Esophagus muscularis mucosa (tissue), 4 donors: ENCODE data around the gene SPTY2D1. TPM values are rescaled to one million over a fixed set of nuclear protein-coding genes. Genes with fewer than 3 reads are reported as not detected.
"Not testable (repeated sequence)": the region's sequence is repeated elsewhere in the genome, so short reads cannot be mapped to it uniquely, and the experiment has no call there.

Source experiments
- DNase-seq: peaks from one replicate; pipeline ENCODE4 v3.0.0-alpha.2; 2017; ENCODE audit errors: extremely low spot score
- H3K27ac ChIP-seq, 4 donors: fragments of 200-600 bp; sonication (generic); replicated peaks in 1 of 4; 1 replicate in 3 of 4; 2 replicates in 1 of 4; pipeline ENCODE4 v1.5.1; 2016 to 2019; ENCODE audit warnings: mild to moderate bottlenecking in 1 of 4
- H3K27me3 ChIP-seq, 4 donors: fragments of 200-600 bp; sonication (generic); one replicate each; pipeline versions ENCODE4 v1.5.1 to v1.6.0; 2016 to 2019
- H3K36me3 ChIP-seq, 4 donors: fragments of 200-600 bp; sonication (generic); one replicate each; pipeline ENCODE4 v1.5.1; 2016 to 2019
- H3K4me1 ChIP-seq, 4 donors: fragments of 200-600 bp; sonication (generic); one replicate each; pipeline ENCODE4 v1.5.1; 2016 to 2019
- H3K4me3 ChIP-seq, 4 donors: fragments of 200-600 bp; sonication (generic); 1 replicate in 2 of 4; 2 replicates in 2 of 4; pipeline ENCODE4 v1.5.1; 2016 to 2019; ENCODE audit warnings: mild to moderate bottlenecking in 4 of 4, moderate library complexity in 1 of 4
- H3K9me3 ChIP-seq, 4 donors: fragments of 200-600 bp; sonication (generic); 1 replicate in 3 of 4; 2 replicates in 1 of 4; pipeline ENCODE4 v1.5.1; 2016 to 2019
- EP300 ChIP-seq: sonication (generic); formaldehyde crosslinking; IDR thresholded peaks from one replicate; pipeline ENCODE4 v1.6.1; 2017; ENCODE audit warnings: antibody characterized with exemption
- POLR2A ChIP-seq: fragments of 450-650 bp; IDR thresholded peaks from one replicate; pipeline ENCODE4 v1.6.1; 2017; ENCODE audit warnings: antibody characterized with exemption, moderate library complexity, mild to moderate bottlenecking, low read depth
- POLR2AphosphoS5 ChIP-seq, 2 donors: sonication (generic); formaldehyde crosslinking; IDR thresholded peaks; one replicate each; pipeline ENCODE4 v1.6.1; 2017; ENCODE audit warnings: antibody characterized with exemption in 2 of 2
- WGBS: methylation state at CpG from one replicate; pipeline ENCODE4 v1.1.5; 2018; 5-methylcytosine and 5-hydroxymethylcytosine counted together
- intact Hi-C: fragments of 100-400 bp; cut with DNase I; formaldehyde crosslinking; loops from one replicate; pipeline ENCODE4 v1.15.1; 2023
- total RNA-seq, 4 donors: library from RNA; depleted of rRNA; stranded (reverse); fragments of >200 nt; gene quantifications; one replicate each; pipeline versions ENCODE4 v1.1.0 to v1.2.1, GENCODE V29; 2016
- TF ChIP-seq, protein P1 (sequence below), 3 experiments: fragments of 200-600 bp in 2 of 3; fragments of 450-650 bp in 1 of 3; sonication (generic) in 2 of 3; IDR thresholded peaks; one replicate each; pipeline ENCODE4 v1.5.1; 2017 to 2019; ENCODE audit warnings: antibody characterized with exemption in 3 of 3, mild to moderate bottlenecking in 2 of 3, moderate library complexity in 1 of 3

Gene SPTY2D1
- total RNA-seq, 4 donors from 2014 or later = 9.6 to 32.1 (median 18.1) TPM

DNA sequence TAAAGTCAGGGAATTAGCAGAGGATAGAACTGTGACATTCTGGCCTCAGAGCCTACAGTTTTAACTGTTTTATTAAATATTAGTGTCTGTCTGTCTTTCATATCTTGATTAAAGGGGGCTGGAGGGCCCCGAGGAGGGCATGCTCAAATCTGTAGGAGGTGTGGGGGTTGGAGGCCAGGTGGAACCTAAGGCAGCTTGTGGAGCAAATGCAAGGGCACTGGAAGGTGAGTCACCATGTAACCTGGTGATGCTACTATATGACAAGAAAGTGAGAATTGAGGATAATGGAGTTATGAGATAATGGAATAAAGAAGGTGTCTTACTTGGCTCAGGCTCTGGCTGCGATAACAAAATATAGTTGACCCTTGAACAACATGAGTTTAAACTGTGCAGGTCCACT, 37.1 kb upstream of the SPTY2D1 start:
- Histone ChIP-seq H3K27ac (no peak overlapping the region), H3K4me1 (no peaks in the 10 kb centered on the region), H3K9me3 (no peaks in the 10 kb centered on the region), H3K36me3 (no peaks in the 10 kb centered on the region), H3K4me3 (no peak overlapping the region), H3K27me3 (no peaks in the 10 kb centered on the region)
- DNase-seq = no peak
- WGBS = 88% methylated on average over 2 of the region's 2 CpGs
- TF ChIP-seq, protein P1, sequence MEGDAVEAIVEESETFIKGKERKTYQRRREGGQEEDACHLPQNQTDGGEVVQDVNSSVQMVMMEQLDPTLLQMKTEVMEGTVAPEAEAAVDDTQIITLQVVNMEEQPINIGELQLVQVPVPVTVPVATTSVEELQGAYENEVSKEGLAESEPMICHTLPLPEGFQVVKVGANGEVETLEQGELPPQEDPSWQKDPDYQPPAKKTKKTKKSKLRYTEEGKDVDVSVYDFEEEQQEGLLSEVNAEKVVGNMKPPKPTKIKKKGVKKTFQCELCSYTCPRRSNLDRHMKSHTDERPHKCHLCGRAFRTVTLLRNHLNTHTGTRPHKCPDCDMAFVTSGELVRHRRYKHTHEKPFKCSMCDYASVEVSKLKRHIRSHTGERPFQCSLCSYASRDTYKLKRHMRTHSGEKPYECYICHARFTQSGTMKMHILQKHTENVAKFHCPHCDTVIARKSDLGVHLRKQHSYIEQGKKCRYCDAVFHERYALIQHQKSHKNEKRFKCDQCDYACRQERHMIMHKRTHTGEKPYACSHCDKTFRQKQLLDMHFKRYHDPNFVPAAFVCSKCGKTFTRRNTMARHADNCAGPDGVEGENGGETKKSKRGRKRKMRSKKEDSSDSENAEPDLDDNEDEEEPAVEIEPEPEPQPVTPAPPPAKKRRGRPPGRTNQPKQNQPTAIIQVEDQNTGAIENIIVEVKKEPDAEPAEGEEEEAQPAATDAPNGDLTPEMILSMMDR (IDR thresholded peaks at IDR 0.05) = no peak
- TF ChIP-seq EP300 (no peak), POLR2A (no peak), POLR2AphosphoS5 (IDR thresholded peaks at IDR 0.05) (no peak)
- intact Hi-C loops = no loop called here

DNA sequence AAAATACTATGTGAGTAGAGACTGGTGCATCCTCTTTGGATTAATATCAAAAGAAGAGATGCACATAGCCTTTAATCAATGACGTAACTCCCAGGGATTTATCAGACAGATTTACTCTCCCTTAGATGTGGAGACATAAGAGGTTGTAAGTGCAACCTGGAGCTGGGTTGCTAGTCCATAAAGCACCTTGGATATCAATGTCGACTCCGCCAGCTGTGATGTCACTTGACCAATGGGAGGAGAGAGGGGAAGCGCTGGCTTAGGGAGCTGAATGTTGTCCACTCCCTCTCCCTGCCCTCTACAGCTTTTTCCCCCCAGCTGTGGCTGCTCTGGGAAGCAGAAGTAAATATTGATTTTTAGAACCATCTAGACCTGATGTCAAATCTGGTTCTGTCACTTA, 35.6 kb upstream of the SPTY2D1 start:
- TF ChIP-seq EP300 (no peak), POLR2AphosphoS5 (IDR thresholded peaks at IDR 0.05) (no peak)
- Histone ChIP-seq H3K4me3 (no peak overlapping the region), H3K36me3 (no peaks in the 10 kb centered on the region), H3K9me3 (no peaks in the 10 kb centered on the region), H3K4me1 (no peaks in the 10 kb centered on the region), H3K27ac (no peak overlapping the region), H3K27me3 (no peaks in the 10 kb centered on the region)
- 76% methylated on average over 4 of the region's 4 CpGs for WGBS
- DNase-seq = no peak
- intact Hi-C loops = no loop called here

DNA sequence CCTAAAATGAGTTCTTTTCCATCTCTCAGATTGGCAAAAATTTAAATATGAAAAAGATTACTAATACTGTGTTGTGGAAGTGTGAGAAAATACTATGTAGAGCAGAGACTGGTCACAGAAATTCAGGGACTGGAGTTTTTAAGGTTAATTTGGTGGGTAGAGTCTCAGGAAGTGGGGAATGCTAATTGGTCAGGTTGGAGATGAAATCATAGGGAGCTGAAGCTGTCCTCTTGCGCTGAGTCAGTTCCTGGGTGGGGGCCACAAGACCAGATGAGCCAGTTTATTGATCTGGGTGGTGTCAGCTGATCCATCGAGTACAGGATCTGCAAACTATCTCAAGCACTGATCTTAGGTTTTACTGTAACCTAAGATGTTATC, 35.1 kb upstream of the SPTY2D1 start:
- Histone ChIP-seq H3K27ac (no peak overlapping the region), H3K4me1 (no peaks in the 10 kb centered on the region), H3K4me3 (no peak overlapping the region), H3K9me3 (no peaks in the 10 kb centered on the region), H3K27me3 (no peaks in the 10 kb centered on the region), H3K36me3 (no peaks in the 10 kb centered on the region)
- 53% methylated on average over 2 of the region's 2 CpGs for WGBS
- no peak for TF ChIP-seq POLR2A
- no peak for DNase-seq
- intact Hi-C loops = no loop called here

DNA sequence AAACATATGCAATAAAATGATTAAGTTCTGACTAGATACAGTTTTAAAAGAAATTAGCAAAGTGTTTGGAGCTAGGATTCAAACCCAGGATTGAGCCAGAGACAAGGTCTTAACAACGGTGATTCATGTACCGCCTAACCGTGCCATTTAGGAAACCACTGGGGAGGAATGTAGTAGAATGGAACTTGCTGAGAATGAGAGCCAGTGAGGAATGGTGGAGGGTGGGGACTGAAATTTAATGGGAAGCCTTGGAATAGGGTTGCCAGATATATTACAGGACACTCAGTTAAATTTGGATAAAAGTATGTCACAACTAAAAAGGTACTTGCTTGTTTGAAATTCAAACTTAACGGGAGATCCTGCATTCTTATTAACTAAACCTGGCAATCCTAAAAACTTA, 34.0 kb upstream of the SPTY2D1 start:
- Histone ChIP-seq H3K27me3 (no peaks in the 10 kb centered on the region), H3K4me1 (no peaks in the 10 kb centered on the region), H3K4me3 (no peak overlapping the region), H3K27ac (no peak overlapping the region), H3K9me3 (no peaks in the 10 kb centered on the region), H3K36me3 (no peaks in the 10 kb centered on the region)
- no peak for TF ChIP-seq EP300
- no peak for TF ChIP-seq POLR2AphosphoS5 (IDR thresholded peaks at IDR 0.05)
- TF ChIP-seq, protein P1 (IDR thresholded peaks at IDR 0.05) = no peak
- no peak for TF ChIP-seq POLR2A
- intact Hi-C loops = no loop called here
- DNase-seq = no peak
- WGBS = 87% methylated on average over 4 of the region's 4 CpGs

DNA sequence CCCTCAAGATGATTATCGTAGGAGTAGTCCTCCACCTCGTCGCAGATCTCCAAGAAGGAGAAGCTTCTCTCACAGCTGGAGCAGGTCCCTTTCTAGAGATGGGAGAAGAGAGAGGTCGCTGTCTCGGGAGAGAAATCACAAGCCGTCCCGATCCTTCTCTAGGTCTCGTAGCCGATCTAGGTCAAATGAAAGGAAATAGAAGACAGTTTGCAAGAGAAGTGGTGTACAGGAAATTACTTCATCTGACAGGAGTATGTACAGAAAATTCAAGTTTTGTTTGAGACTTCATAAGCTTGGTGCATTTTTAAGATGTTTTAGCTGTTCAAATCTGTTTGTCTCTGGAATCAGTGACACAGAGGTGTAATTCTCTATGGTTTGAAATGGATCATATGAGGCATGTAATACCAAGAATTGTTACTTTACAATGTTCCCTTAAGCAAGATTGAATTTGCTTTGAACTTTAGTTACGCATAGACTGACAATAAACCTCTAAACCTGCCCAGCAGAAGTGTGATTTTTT, 31.3 kb upstream of the SPTY2D1 start:
- intact Hi-C loops, H3K36me3 ChIP-seq: not testable (repeated sequence)
- 83% methylated on average over 10 of the region's 10 CpGs for WGBS

DNA sequence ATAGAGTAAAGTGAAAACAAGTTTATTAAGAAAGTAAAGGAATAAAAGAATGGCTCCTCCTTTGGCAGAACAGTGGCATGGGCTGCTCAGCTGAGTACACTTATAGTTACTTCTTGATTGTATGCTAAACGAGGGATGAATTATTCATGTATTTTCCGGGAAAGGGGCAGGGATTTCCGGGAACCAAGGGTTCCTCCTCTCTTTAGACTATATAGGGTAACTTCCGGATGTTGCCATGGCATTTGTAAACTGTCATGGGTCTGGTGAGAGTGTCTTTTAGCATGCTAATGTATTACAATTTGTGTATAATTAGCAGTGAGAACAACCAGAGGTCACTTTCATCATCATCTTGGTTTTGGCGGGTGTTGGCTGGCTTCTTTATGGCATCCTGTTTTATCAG, 23.5 kb upstream of the SPTY2D1 start:
- TF ChIP-seq, protein P1 (IDR thresholded peaks at IDR 0.05) = no peak
- TF ChIP-seq POLR2A (no peak), POLR2AphosphoS5 (IDR thresholded peaks at IDR 0.05) (no peak), EP300 (no peak)
- intact Hi-C loops = no loop called here
- Histone ChIP-seq H3K4me3 (no peak overlapping the region), H3K27me3 (peaks cover 0 to 6% (median 0%) of the 10 kb centered on the region in 4 donors), H3K27ac (no peak overlapping the region), H3K36me3 (no peaks in the 10 kb centered on the region), H3K4me1 (no peaks in the 10 kb centered on the region), H3K9me3 (peaks cover 0 to 8% (median 0%) of the 10 kb centered on the region in 4 donors)
- WGBS = 88% methylated on average over 5 of the region's 5 CpGs
- DNase-seq = no peak

More for the DNA sequence above, 31.3 kb upstream of the SPTY2D1 start:
- not testable (repeated sequence) for H3K4me1 ChIP-seq, H3K27ac ChIP-seq, DNase-seq, H3K27me3 ChIP-seq, H3K9me3 ChIP-seq, H3K4me3 ChIP-seq
